ENCODE data around the gene LY86.

Gene LY86

DNA sequence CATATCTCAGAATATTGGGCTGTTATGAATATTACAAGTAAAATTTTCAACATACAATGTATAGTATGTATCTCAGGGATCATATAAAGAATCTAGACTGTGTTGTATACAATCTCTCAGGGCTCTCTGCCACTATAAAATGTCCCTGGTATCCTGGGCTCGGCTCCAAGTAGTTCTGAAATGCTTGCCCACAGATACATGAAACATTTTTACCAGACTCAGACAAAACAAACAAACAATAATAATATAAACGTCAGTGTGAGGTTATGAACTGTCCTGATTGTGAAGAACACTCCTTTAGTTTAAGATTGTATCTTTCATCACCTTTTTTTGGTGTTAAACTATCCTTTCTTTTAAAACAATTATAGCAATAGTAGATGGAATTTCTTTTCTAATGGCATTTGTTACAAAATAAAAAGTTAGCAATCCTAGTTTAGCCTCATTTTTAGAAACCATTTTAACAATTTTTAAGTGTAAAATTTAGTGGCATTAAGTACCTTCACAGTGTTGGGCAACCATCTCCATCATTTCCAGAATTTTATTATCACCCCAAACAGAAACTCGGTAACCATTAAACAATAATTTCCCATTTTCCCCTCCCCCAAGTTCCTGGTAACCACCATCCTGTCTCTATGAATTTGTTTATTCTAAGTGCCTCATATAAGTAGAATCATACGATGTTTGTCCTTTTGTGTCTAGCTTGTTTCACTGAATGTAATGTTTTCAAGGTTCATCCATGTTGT lies 17.4 kb upstream of the LY86 start:
- DNase-seq (ENCODE audit: low read depth) = no peak

GRCh38 chr6:6575143-6575542 lies 13.4 kb upstream of the LY86 start:
- no peak for DNase-seq (ENCODE audit: low read depth)

- DNase-seq (ENCODE audit: low read depth) = no peak
These were observed 10.8 kb upstream of the LY86 start for GRCh38 chr6:6577735-6578134.

- DNase-seq (ENCODE audit: low read depth) = no peak
These were observed 9.2 kb upstream of the LY86 start for GRCh38 chr6:6579281-6579680.

DNA sequence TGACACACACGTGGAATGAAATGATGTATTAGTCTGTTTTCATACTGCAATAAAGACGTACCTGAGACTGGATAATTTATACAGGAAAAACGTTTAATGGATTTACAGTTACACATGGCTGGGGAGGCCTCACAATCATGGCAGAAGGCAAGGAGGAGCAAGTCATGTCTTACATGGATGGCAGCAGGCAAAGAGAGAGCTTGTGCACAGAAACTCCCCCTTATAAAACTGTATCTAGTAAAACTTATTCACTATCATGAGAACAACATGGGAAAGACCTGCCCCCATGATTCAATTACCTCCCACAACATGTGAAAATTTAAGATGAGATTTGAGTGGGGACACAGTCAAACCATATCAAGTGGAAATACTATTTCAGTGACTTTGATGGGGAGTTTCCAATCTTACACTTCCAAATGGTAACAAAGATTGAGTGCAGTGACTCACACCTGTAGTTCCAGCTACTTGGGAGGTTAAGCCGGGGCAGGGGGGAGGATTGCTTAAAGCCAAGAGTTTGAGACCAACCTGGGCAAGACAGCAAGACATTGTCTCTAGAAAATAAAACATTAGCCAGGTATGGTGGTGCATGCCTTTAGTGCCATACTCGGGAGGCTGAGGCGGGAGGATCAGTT lies 8.2 kb upstream of the LY86 start:
- no peak for DNase-seq (ENCODE audit: low read depth)

DNA sequence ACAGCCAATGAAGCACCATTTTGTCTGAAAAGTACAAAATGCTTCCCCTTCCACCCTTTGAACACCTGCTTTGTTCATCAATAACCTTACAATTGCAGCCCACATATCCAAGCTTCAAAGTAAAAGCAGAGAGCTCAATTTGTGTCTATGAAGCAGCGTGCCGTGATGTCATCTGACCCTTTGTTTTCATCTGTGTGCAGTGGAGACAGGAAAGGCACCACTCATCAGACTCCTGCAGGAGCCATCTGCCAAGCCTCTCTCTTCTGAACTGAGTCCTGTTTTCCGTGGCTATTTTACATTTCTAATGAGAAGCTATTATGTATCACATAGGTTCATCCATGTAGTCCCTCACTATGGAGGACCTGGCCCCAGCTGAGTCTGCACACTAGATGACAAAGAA lies 7.5 kb upstream of the LY86 start:
- DNase-seq (ENCODE audit: low read depth) = no peak

- DNase-seq (ENCODE audit: low read depth) = no peak
These were observed 6.4 kb upstream of the LY86 start for GRCh38 chr6:6582131-6582530.

DNA sequence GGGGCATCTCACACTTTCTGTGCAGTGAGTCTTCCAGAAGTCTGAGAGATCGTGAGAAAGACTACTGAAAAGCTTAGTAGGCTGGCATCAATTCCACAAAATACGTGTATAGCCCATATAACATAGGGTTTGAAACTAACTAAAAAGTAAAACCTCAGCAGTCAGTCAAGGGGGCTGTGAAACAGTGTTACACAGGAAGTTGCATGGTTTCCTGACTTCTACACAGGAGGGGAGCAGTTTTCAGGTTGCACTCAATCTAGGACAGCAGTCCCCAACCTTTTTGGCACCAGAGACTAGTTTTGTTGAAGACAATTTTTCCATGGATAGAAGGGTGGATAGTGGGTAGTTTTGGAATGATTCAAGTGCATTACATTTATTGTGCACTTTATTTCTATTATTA lies 4.7 kb upstream of the LY86 start:
- DNase-seq (ENCODE audit: low read depth) = no peak

DNA sequence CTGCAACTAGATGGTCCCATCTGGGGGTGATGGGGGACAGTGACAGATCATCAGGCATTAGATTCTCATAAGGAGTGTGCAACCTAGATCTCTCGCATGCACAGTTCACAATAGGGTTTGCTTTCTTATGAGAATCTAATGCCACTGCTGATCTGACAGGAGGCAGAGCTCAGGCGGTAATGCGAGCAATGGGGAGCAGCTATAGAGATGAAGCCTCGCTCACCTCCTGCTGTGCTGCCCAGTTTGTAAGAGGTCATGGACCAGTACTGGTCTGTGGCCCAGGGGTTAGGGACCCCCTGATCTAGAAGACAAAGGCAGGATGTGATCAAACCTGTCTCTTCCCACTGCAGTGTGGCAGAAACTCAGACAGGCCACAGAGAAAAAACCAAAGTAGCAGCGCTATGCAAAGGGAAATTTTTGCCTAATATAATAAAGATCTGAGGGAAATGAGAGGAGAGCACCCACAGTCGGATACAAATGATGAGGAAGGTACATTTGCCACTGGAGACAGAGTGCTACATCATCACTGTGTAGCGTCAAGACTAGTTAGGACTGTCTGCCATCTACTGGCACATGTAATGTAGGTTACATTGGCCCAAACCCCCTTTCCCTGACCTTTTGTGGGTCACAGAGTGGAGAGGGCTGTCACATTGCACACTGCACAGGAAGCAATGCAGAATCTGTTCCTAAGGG lies 4.1 kb upstream of the LY86 start:
- DNase-seq (ENCODE audit: low read depth) = no peak

- no peak for DNase-seq (ENCODE audit: low read depth)
These were observed 3.6 kb upstream of the LY86 start for GRCh38 chr6:6585003-6585311.

- no peak for DNase-seq (ENCODE audit: low read depth)
These were observed 2.4 kb upstream of the LY86 start for GRCh38 chr6:6586167-6586566.

DNA sequence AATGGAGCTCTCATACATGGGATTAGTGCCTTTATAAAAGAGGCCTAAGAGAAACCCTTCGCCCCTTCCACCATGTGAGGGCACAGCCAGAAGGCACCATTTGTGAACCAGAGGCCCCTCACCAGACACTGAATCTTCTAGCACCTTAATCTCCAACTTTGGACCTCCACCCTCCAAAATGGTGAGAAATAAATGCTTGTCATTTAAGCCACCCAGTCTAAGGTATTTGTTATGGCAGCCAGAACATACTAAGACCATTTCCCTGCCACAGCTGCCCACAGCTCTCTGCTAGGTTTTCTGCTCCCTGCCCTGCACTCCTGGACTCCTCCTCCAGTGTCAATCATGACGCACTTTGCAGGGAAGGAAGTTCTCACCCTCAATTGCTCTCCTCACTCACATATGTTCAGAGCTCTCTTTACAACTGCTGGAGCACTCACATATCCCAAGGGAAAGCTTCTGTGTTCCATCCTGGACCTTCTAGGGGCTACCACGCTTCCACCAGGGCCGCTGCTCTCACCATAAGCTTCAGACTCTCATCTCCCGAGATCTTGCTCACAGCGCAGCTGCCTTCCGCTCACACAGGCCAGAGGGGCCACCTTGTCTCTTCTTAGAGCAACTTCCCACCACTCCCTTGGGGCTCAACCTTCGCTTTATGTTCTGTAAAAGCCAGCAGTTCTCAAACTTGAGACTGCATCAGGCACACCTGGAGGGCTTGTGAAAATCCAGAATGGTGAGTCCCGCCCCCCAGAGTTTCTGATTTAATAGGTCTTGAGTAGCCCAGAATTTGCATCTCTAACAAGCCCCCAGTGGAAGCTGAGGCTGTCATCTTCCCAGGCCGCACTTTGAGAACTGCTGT lies 1.6 kb upstream of the LY86 start:
- no peak for DNase-seq (ENCODE audit: low read depth)

DNA sequence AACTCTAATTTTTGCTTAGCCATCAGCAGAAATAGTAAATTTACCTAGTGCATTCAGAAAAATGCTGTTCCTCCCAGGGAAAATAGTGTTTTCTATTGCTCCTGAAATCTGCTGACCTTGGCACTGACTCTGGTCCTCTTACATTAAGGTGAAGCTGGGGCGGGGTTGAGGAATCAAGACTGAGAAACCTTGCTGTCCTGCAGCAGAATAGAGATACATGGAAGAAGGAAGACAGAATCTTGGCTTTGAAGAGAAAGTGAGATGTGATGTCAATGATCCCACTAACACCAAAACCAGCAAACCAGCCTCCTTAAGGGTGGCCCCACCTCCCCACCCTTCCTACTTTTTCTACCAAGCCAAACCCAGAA lies 840 bp upstream of the LY86 start:
- no peak for DNase-seq (ENCODE audit: low read depth)

- DNase-seq (ENCODE audit: low read depth) = no peak
These were observed 597 bp downstream of the LY86 start for GRCh38 chr6:6588924-6589709.

DNA sequence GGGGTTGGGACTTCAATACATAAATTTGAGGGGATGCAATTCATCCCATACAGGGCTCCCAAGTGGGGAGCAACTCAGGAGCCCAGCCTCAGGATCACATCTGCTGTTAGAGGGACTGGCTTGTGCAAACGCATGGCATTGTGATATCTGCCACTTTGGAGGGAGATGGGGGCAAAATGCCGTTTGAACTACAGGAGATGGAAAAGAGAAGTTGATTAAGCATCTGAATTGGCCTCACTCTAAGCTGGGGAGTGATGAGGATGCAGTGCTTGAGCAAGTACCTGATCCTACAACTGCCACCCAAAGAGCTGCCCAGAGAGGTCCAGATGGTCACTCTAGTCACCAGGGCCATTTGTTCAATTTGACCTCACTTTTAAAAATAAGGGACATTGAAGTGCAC lies 2.0 kb downstream of the LY86 start:
- DNase-seq (ENCODE audit: low read depth) = no peak

- DNase-seq (ENCODE audit: low read depth) = no peak
These were observed 3.4 kb downstream of the LY86 start for GRCh38 chr6:6591778-6592465.

- DNase-seq (ENCODE audit: low read depth) = no peak
These were observed 4.4 kb downstream of the LY86 start for GRCh38 chr6:6592826-6593475.

DNA sequence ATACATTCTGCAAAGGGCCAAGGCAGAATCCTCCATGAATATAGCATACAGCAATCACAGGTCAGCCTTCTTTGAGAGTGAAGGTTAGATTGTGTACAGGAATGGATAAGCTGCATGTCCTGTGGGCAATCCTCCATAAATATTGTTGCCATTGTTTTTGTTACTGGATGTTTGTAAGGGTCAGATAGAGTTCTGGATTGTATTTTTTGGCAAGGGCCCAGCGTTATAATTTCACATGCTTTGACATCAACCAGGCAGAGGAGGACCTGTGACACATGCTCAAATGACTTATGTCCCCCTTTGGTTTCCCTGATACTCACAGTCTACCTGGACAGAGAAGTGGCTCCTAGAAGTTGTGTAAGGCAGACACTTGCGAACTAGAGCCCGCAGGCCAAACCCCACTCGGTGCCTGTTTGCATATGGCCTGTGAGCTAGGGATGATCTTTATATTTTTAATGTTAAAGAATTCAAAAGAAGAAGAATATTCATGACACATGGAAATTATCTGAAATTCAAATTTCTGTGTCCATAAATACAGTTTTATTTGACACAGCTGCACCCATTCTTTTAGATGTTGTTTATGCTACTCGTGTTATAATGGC lies 5.4 kb downstream of the LY86 start:
- no peak for DNase-seq (ENCODE audit: low read depth)

DNA sequence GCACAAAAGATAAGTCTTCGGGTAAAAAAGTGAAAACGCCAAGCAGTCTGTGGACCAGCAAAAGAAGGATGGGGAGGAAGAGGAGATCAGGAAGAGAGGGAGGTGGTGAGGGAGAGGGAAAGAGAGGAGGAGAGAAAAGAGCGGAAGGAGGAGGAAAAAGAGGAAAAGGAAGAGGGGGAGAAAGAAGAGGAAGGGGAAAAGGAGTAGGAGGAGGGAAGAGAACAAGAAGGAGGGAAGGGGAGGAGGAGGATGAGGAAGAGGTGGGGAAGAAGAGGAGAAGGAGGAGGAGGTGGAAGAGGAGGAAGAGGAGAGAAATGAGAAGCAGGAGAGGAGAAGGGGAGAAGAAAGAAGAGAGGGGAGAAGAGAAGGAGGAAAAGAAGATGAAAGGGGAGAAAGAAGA lies 6.5 kb downstream of the LY86 start:
- DNase-seq (ENCODE audit: low read depth) = no peak

- DNase-seq (ENCODE audit: low read depth) = no peak
These were observed 7.4 kb downstream of the LY86 start for GRCh38 chr6:6595952-6596351.
